ENCODE results near the gene SC5D. TPM values are rescaled to one million over a fixed set of nuclear protein-coding genes. Genes with fewer than 3 reads are reported as not detected.

The SC5D gene
- total and polyA plus RNA-seq, 2 of the 8 experiments (the other 6 are each of a cell fraction or from before 2014, with no cell fraction given) = 73.9 to 90.3 TPM

GRCh38 chr11:121295246-121296029 is 2.9 kb downstream of the SC5D start:
- POLR2A ChIA-PET (ENCODE audit: partially characterized antibody) = no interaction called here
- H3K36me3 ChIP-seq (ENCODE audit: control insufficient read depth in 2 of 4, insufficient read depth in 4 of 4, low read length in 3 of 4) = peaks cover 0 to 9% (median 3%) of the 10 kb centered on the region in 4 experiments; a peak in 3 of 8 replicates
- H3K4me2 ChIP-seq (ENCODE audit: insufficient read depth in 1 of 2, low read depth in 2 of 2, low read length in 2 of 2) = peak overlapping the region; percentile 47 to 96; a peak in 3 of 4 replicates
- DNase-seq (ENCODE audit: low read depth in 1 of 2, low spot score in 2 of 2) = no peak
- no peak overlapping the region for H3K9ac ChIP-seq (replicated peaks in 1 of 4; ENCODE audit: extremely low read depth in 1 of 4, low read depth in 3 of 4, low read length in 3 of 4)
- H2AFZ ChIP-seq (ENCODE audit: low read length) = no peak overlapping the region
- CTCF ChIA-PET (ENCODE audit: partially characterized antibody) = interaction anchor here (0.6 kb wide), 1 partner anchor 31 kb away, joined by 3 read pairs; no protein-coding TSS in a partner anchor
- H3K79me1 ChIP-seq (ENCODE audit: low read depth, low read length) = no peaks in the 10 kb centered on the region; the same call in 1 of the 2 replicates
- peak overlapping the region in 2 of 4 experiments; percentile 23 to 78; a peak in 2 of 8 replicates for H3K4me3 ChIP-seq (ENCODE audit: extremely low read depth in 1 of 4, insufficient read depth in 2 of 4, low read depth in 3 of 4, low read length in 4 of 4)
- H4K5ac ChIP-seq (ENCODE audit: insufficient read length, low read depth, low read length) = no peak overlapping the region
- no peak for FAIRE-seq
- peaks cover 12 to 77% of the 10 kb centered on the region in 2 experiments for H3K79me2 ChIP-seq (ENCODE audit: control insufficient read depth in 1 of 2, insufficient read depth in 2 of 2, low read length in 2 of 2)
- H4K91ac ChIP-seq (replicated peaks; ENCODE audit: insufficient read length, low read length) = no peak overlapping the region
- H3K23ac ChIP-seq (ENCODE audit: insufficient read length) = no peak overlapping the region
- H4K20me1 ChIP-seq (replicated peaks in 1 of 2; ENCODE audit: control insufficient read depth in 1 of 2, insufficient read depth in 2 of 2, low read length in 2 of 2) = peaks cover 2 to 18% of the 10 kb centered on the region in 2 experiments
- H3K27ac ChIP-seq (ENCODE audit: low read depth, low read length) = no peak overlapping the region
- H2BK5ac ChIP-seq (ENCODE audit: low read depth, low read length) = no peak overlapping the region
- no peak overlapping the region for H3K14ac ChIP-seq (ENCODE audit: insufficient read length)
- peaks cover 9% of the 10 kb centered on the region for H3K23me2 ChIP-seq (ENCODE audit: low read depth, low read length)
- H3K18ac ChIP-seq (ENCODE audit: extremely low read depth, low read length) = no peak overlapping the region
- no peak overlapping the region for H2BK120ac ChIP-seq (replicated peaks; ENCODE audit: low read depth, low read length)
- H2BK12ac ChIP-seq (ENCODE audit: low read depth, low read length) = no peak overlapping the region
- no peak overlapping the region for H2BK15ac ChIP-seq (ENCODE audit: low read length)
- H3K9me3 ChIP-seq (ENCODE audit: insufficient read depth in 2 of 2, low read depth in 1 of 2, low read length in 1 of 2) = no peaks in the 10 kb centered on the region
- no peak overlapping the region for H3K56ac ChIP-seq (replicated peaks; ENCODE audit: insufficient read length, low read depth, low read length)
- no peak overlapping the region for H4K8ac ChIP-seq (ENCODE audit: extremely low read depth, insufficient read depth, low read length)
- no peaks in the 10 kb centered on the region for H3K27me3 ChIP-seq (replicated peaks in 1 of 4; ENCODE audit: control insufficient read depth in 3 of 4, extremely low read depth in 1 of 4, insufficient read depth in 3 of 4, low read length in 3 of 4)
- no peak overlapping the region for H2BK20ac ChIP-seq (ENCODE audit: low read length)
- WGBS, 2 experiments (ENCODE audit: extremely low coverage in 1 of 2, insufficient coverage in 1 of 2, insufficient read length in 1 of 2, insufficient replicate concordance in 2 of 2, low coverage in 1 of 2, low lambda C conversion rate in 2 of 2, missing lambda C conversion rate in 1 of 2) = 82% methylated on average over 8 of the region's 8 CpGs; no CpG with 5 or more reads in 1 of the 2 experiments
- H3K4ac ChIP-seq (replicated peaks; ENCODE audit: insufficient read length, low read depth, low read length) = peak overlapping the region; percentile 19
- H3K4me1 ChIP-seq (replicated peaks in 1 of 4; ENCODE audit: control insufficient read depth in 3 of 4, insufficient read depth in 4 of 4, low read length in 3 of 4) = peaks cover 3 to 27% (median 18%) of the 10 kb centered on the region in 4 experiments; a peak in 6 of 7 replicates
- no peak overlapping the region for H2AK5ac ChIP-seq (ENCODE audit: low read depth, low read length)
- TF ChIP-seq BRCA1 (IDR thresholded peaks at IDR 0.05; ENCODE audit: low read depth, low read length) (no peak), KDM5A (IDR thresholded peaks at IDR 0.05; ENCODE audit: low read length) (no peak), KDM4A (IDR thresholded peaks at IDR 0.05; ENCODE audit: low read depth, low read length, severe bottlenecking) (no peak), TAF7 (optimal IDR thresholded peaks at IDR 0.05; ENCODE audit: borderline replicate concordance, low read depth, low read length) (no peak), SIX5 (IDR thresholded peaks at IDR 0.05; ENCODE audit: low read depth, low read length) (no peak), NANOG (IDR thresholded peaks at IDR 0.05; ENCODE audit: insufficient read depth, low read depth, low read length, poor library complexity, severe bottlenecking) (no peak), SRF (IDR thresholded peaks at IDR 0.05; ENCODE audit: low read depth, low read length) (no peak), SP1 (IDR thresholded peaks at IDR 0.05; ENCODE audit: low read depth, low read length) (no peak), TBP (IDR thresholded peaks at IDR 0.05; ENCODE audit: low read depth, low read length) (no peak), TEAD4 (IDR thresholded peaks at IDR 0.05; ENCODE audit: low read depth, low read length) (no peak), ZNF274 (IDR thresholded peaks at IDR 0.05; ENCODE audit: borderline replicate concordance, extremely low read depth, low read length) (no peak), POLR2A (IDR thresholded peaks at IDR 0.05; ENCODE audit: control extremely low read depth in 1 of 2, low read depth in 2 of 2, low read length in 2 of 2) (no peak), CBX5 (IDR thresholded peaks at IDR 0.05; ENCODE audit: low read depth, low read length) (no peak), YY1 (IDR thresholded peaks at IDR 0.05; ENCODE audit: low read depth, low read length) (no peak)

All from H1 (cell line).